IPS-NIHi11 (cell line): Measurements from ENCODE around the gene CTIF.
"Not testable (repeated sequence)": the region's sequence is repeated elsewhere in the genome, so short reads cannot be mapped to it uniquely, and the experiment has no call there.

Experiments used
- DNase-seq: peaks from one replicate; pipeline ENCODE4 v3.0.0; 2012; ENCODE audit warnings: mixed read lengths, low spot score

Gene CTIF

DNA sequence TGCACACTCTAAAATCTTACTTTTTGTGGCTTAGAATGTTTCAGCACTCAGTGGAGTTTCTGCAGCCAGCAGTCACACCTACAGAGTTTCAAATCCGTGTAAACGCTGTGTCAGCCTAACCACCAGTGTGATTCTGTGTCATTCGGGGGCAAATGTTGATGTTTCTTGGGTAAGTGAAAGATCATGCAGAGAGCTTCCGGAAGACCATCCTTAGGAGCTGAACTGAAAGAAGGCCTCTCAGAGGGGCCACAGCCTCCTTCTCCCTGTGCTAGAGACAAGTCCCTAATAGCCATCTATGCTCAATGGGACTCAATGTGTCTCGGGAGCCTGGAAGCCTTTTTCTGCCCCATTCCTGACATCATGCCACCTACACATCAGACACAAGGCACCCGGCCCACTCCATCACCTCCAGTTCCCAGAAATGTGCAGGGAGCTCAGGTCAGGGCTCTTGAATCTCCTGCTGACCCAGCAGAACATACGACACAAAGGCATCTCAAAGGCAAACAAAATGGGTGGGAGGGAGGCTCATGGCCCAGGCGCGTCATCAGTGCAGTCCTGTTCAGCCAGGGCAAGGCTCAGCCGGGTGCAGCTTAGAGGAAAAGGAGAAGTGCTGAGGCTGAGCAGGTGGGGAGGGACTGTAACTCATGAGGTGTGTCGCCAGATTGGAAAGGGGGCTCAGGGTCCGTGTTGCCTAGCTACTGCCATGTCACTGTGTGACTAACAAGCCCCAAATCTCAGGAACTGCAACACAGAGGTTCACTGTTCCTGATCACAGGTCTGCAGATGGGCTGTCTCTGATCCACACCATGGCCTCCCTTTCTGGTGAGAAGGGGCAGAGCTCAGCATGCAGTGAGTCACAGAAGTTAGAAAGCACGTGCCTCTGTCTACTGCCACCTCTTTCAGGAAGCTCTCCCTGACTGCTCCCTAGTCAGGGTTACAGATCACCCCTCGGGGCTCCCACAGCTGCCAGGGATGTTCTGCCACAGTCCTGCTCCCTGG lies 329.9 kb downstream of the CTIF start:
- no peak for DNase-seq

DNA sequence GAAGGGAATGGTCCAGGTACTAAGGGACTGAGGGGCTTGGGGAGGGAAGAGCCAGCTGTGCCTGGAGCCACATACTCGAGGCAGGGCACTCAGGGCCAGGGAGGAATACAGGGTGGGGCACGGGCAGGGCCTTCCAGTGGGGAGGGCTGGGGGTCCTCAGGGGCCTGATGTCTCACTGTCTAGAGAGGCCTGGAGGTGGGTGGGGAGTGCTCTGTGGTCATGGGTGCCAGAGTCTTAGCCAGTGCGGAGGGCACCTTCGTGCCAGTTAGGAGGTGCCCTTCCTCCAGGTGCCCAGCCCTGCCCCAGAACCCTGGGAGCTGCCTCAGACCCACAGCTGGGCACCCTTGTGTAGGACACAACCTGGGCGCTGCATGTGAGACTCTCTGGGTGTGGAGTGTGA lies 330.8 kb downstream of the CTIF start:
- DNase-seq: no peak

DNA sequence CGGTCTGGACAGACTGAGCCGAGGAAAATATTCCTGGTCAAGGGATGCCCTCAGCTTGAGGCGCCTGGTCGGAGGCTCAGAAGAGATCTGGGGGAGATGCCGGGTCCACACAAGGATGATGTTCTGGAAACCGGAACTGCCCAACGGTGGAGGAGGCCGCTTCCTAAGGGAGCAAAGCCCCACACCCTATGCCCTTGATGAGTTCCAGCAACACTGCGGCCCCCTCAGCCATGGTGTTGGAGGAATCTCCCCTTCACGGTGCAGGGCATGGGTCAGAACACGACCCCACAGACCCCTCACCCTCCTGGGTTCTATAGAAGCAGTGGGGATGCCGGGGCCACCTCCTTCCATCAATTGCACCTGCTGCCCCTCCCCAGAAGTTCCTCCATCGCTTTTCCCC lies 332.1 kb downstream of the CTIF start:
- DNase-seq: not testable (repeated sequence)

DNA sequence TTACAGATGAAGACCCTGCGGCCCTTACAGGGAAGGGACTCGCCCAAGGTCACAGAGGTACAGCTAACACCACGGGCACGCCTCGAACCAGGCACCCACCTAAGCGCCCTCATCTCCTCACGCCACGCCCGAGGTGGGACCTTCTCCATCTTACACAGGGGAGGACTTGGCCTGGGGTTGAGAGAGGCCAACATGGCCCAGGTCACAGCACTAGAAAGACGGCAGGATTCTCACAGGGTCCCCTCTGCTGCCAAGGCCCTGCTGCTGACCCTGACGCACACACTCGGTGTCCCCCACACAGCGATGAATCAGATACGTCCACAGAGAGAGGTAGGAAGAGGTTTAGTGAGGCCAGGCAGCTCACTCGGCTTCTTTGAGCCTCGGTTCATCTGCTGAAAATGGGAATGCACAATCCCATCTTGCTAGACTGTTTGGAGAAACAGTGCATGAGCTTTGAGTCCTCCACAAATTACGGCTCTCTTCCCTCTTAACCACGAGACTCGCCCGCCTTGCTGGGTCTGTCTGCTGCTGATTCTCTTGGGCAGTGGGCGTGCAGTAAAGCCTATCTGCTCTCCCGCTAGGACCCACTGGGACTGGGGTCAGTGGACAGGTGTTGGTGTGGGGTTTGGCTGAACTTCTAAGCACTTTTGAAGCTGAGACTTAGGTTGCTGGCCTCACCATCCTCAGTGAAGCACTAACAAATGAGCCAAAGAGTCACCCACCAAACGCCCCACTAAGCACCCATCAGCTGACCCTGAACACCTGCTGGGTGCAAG lies 332.7 kb downstream of the CTIF start:
- DNase-seq: no peak

DNA sequence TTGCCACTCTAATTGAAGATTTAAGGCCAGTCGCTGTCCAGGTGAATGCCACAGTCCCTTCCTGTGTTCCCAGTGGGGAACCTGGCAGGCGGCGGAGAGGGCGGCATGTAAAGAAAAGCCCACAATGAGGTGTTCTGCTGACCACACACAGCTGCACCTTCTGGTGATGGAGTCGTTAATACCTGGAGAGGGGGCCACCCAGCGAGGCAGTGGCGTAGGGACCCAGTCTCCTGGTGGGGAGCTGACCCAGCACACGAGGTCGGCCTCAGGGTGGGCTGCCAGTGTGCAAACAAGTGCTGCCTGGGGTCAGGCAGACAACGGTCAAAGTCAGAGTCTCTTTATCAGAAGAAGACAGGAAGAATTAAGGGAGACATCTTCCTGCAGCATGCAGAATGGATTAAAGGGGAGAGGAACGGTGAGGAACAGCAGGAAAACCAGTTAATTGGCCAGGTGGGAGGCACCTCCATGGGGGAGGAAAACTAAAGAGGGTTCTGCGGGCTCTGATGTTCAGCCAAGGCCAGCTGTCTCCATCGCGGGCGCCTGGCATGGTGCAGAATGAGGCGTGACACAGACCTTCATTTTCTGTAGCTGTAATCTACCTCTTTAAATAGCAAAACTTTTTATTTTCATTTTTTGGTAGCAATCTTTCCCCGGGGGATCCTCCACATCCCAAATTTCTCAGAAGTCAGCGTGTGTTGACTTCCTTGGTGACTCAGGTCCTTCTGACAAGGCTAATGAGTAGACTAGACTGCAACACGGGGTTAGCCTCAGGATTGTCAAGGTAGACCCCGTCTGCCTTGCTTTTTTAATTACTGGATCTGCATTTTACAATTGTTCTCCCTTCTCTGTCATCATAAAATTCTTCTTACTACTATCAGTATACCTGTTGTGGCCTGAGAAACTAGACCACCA lies 333.7 kb downstream of the CTIF start:
- DNase-seq: no peak

DNA sequence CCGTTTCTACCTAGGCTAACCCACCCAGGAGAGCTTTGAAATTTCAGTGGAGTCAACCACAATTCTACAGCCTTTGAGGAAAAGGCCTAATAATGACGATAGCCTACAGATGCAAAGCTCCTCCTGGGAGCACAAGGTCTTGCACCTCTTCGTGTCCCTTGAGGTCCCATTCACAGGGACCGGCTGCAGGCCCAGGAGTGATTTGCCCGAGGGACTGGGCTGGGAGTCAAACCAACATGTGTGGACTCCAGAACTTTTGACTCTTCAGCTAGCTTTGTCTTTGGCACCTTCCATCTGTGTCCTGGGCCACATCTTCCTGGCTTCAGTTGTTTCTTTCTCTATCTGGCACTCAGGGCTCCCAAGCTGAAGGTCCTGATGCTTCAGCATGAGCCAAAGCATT lies 335.4 kb downstream of the CTIF start:
- no peak for DNase-seq

DNA sequence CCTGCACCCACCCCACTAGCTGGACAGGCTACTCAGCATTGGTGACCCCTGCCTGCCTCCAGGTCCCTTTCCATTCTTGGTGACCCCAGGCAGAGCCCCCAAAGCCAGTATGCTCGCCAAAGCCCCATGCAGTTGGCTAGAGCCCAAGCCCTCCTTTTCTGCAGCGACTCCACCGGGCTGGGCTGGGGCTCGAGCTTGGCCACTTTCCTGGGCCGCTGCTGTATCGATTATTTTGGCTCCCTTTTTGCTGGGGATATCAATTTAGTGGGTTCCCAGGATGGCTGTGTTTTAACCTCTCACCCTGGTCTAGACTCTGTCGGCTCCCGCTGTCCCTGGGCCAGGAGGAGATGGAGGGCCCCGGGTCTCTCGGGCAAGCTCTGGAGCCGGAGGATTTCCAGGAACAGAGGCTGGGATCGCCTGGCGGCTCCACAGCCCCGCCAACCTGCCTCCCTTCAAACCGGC lies 335.9 kb downstream of the CTIF start:
- DNase-seq: no peak

DNA sequence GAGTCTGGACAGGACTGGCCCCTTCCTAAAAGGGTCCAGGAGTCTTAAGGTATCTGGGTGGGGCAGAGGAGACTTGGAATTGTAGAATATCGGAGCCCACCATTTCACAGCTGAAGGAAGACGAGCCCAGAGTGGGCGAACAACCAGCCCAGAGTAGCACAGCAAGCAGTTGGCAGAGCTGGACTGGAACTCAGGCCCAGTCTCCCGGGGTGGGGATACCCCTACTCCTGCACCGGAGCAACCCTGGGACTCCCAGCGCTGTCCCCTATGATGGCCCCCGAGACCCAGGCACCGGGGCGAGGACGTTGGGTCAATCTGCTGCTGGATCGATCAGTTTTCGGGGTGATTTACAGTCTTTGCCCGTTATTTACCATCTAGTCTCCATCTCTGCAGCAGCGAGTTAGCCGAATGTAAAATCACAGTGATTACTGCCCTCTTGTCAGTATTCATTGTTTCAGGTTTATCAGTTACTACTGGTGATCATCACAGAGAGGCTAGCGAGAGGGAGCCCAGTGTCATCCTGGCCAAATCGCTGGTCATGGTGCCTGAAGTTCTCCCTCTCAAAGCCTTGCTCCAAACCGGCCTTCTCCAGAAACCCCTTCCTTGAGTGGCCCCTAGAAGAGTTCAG lies 336.6 kb downstream of the CTIF start:
- no peak for DNase-seq

DNA sequence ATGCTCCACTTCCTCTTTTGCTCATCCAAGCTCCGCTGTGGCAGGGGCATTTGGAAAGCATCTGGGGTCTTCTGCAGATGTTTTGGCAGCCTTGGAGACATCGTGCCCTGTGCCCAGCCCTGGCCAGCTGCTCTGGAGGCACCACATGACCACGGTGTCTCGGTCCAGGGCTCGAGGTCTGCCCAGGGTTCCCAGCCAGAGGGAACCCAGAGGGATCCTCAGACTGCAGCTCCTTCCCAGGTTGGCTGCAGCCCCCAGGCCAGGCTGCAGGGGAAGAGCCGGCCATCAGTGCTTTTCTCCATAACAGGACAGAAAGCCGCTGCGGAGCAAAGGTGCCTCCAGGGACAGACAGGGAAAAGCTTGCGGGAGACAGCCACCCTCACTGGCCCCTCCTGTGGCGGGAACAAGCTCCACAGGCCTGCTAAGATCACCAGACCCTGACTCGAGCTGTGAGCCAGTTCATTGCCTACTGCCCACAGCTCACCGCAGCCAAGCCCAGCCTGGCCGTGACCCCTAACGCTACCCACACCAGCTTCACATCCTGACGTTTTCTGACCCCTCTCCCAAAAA lies 337.2 kb downstream of the CTIF start:
- DNase-seq: peak; percentile 61

DNA sequence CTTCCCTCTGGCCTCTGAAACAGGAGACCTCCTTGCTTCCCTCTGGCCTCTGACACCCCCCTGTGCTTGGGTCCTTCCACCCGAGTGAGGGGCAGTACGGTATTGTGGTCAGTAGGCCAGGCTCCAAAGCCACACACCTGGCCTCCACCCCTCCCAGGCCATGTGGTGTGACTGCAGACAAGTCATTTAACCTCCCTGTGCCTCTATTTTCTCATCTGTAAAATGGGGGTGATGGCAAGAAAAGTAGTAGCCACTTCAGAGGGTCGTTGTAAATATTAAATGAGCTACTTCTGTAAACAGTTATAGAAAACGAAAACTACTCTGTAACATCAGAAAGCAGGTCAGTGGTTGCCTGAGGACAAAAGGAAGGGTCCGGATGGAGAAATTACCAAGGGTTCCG lies 337.8 kb downstream of the CTIF start:
- DNase-seq: no peak

DNA sequence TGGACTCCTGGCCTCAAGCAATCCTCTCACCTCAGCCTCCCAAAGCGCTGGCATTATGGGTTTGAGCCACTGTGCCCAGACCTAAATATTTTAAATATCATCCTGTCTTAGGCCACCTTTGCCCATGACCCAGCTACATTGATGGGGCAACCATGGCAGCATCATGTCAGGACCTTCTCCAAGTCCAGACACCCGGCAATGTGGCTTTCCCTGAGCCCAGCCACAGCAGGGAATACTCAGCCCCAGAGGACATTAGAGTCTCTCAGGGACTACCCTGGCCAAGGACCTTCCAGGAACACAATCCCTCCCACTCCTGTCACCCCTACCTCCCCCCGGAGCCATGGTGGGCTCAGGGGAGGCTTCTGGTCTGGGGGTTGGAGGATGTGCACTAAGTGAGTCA lies 339.1 kb downstream of the CTIF start:
- no peak for DNase-seq

DNA sequence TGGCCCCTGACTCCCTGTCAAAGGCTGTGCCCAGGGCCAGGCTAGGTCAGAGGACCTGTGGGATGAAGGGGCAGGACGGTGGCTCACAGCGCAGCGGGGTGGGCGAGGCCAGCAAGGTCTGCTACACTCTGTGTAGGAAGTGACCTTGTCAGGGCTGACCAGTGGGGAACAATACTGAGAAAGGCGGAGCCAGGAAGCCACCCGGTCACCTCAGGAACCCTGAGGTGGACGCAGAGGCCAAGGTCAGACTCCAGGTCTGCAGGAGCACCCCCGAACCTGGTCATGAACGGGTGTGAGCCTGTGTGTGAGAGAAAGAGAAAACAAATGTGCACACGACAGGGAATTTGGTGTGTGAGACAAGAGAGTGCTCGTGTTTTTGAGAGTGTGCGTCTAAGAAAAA lies 339.6 kb downstream of the CTIF start:
- DNase-seq: peak; percentile 68

DNA sequence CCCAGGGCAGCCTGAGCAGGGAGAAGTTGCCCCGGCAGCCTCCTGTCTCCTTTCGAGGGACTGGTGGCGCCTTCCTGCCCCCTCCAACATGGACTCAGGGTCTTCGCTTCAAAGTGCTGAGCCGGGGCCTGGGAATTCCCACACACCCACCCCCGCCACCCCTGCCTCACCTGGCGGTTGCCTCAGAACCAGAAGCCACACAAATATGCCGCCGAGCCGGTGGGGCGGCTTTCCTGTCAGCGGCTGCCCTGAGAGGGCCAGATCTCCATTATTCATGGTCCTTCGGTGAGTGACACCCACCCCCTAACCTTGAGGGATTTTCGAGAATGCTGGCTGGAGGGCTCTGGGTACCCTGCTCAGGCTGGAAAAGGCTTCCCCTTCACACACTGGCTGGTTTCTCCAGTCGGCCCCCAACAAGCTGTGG lies 340.2 kb downstream of the CTIF start:
- peak; percentile 78 for DNase-seq

DNA sequence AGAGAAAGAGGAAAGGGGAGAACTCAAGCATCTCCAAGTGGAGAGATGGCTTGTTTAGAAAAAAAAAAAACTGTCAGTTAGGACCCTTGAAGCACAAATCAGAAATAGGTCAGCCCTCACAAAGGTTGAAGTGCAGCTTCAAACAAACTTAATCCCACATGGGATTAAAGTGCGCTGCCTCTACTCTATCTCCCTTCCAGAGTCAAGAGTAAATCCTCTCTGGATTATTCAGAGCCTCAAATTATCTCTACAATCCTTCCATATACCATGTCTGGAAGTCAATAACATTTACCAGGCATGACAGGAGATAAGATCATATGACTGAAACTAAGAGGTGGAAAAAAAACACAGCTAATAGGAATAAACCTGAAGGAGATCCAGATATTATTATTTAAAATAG lies 342.1 kb downstream of the CTIF start:
- no peak for DNase-seq

DNA sequence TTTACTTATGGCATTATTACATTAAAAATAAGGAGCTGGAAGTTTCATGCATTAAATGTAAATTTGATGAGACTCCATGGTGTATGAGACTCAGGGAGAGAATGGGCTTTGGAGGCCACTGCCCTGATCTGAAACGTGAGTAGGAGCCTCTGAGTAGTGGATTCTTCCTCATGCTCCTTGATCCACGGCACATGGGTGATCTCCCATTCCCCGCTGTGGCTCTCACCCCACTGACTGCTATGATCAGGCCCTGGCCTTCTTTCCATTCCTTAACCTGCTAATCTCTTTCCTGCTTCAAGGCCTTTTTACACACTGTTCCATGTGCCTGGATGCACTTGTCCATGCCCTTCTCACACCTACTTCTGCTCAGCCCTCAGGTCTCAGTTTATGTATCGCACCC lies 343.5 kb downstream of the CTIF start:
- DNase-seq: no peak

DNA sequence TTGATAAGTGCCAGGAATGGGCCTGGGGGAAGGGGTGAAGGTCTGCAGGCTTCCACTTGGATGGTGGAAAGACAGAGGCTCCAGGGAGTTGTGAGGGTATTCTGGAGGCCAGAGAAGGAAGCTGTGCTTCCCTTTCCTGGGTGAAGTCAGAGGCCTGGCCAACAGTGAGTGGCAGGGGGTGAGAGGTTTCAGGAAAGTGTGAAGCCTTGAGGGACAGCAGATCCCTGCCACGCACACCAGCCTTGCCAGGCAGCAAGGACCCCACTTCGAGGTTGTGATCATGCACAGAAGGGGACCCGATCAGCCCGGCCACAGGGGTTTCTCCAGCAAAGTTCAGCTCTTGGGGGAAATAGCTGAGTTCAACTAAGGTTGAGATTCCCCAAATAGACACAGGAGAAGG lies 345.5 kb downstream of the CTIF start:
- no peak for DNase-seq

DNA sequence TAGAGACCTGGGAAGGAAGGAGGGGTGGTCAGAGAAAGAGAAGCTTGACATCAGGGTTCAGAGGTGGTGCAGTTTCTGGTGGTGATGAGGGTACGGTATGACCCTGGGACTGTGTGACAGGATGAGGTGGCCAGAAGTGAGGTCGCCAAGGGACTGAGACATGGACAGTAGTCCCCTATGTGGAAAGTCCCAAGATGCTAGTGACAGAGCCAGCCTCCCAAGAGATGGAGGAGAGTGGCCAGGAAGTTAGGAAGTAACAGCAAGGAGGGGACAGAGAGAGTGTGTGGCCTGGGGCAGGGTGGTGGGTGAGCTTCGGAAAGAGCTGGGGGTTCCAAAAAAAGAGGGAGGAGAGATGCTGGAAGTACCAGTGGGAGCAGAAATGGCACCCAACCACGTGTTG lies 345.9 kb downstream of the CTIF start:
- DNase-seq: no peak

DNA sequence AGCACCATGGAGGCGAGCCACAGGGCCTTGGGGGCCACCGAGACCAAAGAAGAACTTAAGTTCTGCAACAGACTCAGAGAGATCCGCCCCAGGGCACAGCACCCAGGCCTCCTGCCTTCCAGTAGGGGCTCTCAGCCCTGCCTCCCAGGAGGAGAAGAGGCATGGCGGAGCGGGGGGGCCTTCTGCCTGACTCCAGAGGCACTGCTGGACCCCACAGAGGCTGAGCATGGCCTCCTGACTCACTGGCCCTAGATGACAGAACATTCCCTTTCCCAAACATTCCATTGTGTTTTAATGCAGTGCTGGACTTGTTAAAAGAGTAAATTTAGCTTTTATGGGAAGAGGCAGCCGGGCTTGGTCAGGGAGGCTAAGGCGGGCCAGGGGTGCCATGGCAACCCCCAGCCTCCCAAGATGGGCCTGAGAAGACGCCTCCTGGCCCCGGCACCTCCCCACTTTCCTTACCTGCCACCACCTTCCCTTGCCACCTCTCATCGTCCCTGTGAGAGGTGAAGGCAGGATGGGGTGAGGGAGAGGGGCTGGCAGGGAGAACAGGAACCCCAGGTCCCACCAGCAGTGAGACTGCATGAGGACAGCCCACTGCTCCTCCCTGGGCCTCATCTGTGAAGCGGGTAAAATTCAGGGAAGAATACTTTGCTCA lies 346.6 kb downstream of the CTIF start:
- no peak for DNase-seq

DNA sequence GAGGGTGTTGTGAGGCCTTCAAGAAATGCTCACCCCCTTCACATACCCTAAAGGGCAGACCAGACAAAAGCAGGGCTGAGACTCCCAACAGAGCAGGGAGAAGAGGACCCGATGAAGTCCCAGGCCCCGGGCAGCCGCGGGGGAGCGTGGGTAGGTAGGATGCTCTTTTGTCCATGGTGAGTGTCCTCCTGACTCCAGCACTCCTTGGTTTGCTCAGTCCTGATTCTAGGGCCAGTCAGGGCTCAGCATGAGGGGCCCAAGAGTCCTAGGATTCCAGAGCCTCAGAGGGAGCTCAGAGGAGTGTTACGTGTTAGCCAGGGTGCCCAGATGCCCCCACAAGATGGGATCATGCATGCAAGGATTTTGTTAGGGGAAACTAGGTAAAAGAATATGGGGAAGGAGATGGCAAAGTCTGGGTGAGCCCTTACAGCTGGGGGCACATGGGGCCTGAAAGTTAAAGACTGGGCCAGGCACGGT lies 347.1 kb downstream of the CTIF start:
- no peak for DNase-seq

DNA sequence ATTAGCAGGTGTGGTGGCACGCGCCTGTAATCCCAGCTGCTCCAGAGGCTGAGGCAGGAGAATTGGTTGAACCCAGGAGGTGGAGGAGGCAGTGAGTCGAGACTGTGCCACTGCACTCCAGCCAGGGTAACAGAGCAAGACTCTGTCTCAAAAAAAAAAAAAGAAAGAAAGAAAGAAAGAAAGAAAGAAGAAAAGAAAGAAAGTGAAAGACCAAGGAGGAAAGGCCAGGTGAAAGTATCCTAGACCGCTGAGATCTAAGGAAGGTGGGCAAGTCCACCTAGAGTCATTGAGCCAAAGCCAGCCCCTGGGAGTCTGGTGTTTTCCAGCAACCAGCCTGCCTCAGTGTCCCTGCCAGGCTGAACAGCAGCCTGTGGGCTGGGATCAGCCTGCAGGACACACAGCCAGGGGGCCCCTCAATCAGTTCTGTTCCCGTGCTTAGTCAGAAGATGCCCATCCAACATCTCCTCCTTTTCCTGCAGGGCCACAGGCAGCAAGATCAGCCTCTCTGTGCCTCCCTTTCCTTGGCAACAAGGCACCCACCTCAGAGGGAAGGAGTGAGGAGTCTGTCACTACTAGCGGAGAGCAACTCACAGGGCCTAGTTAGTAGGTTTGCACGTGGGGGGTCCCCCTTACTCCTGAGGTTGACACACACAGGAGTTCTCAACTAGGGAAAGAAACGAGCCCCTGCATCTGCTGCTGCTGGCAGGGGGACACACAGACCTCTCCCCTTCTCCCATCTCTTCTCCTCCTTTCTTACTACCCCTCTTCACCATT lies 347.9 kb downstream of the CTIF start:
- no peak for DNase-seq
